ENCODE measurements around the gene GNB3.
"Not testable (repeated sequence)": the region's sequence is repeated elsewhere in the genome, so short reads cannot be mapped to it uniquely, and the experiment has no call there.

The GNB3 gene

GRCh38 chr12:6871052-6871957 lies 30.6 kb downstream of the GNB3 start:
- H3K4me3 ChIP-seq (ENCODE audit: low read depth, low read length): peak overlapping the region; percentile 97
- TF ChIP-seq CTCF (IDR thresholded peaks at IDR 0.05; ENCODE audit: control insufficient read depth, extremely low read depth, insufficient read depth): no peak
- DNase-seq (ENCODE audit: low read depth): no peak

GRCh38 chr12:6872073-6873048 lies 31.6 kb downstream of the GNB3 start:
- no peak for DNase-seq (ENCODE audit: low read depth)
- TF ChIP-seq CTCF (IDR thresholded peaks at IDR 0.05; ENCODE audit: control insufficient read depth, extremely low read depth, insufficient read depth): peak; percentile 99
- H3K4me3 ChIP-seq (ENCODE audit: low read depth, low read length): peak overlapping the region; percentile 97

- no peak for TF ChIP-seq CTCF (IDR thresholded peaks at IDR 0.05; ENCODE audit: control insufficient read depth, extremely low read depth, insufficient read depth)
- peak; percentile 79 for DNase-seq (ENCODE audit: low read depth)
- H3K4me3 ChIP-seq (ENCODE audit: low read depth, low read length): peak within 1 kb of the TSS; percentile 97
Observed at GRCh38 chr12:6873094-6874014, 32.6 kb downstream of the GNB3 start, which contains the start of gene SPSB2. SPSB2 (minus strand) TSS chr12:6873303; CDS start chr12:6872901, 402 bp downstream.

GRCh38 chr12:6874015-6874368 lies 33.3 kb downstream of the GNB3 start:
- H3K4me3 ChIP-seq (ENCODE audit: low read depth, low read length): peak overlapping the region; percentile 97

GRCh38 chr12:6879824-6880223 lies 39.1 kb downstream of the GNB3 start:
- H3K4me3 ChIP-seq (ENCODE audit: low read depth, low read length); DNase-seq (ENCODE audit: low read depth): not testable (repeated sequence)

More at GRCh38 chr12:6874015-6874368, 33.3 kb downstream of the GNB3 start:
- DNase-seq (ENCODE audit: low read depth): not testable (repeated sequence)

GRCh38 chr12:6883252-6883651 lies 42.5 kb downstream of the GNB3 start:
- DNase-seq (ENCODE audit: low read depth): no peak
- no peak overlapping the region for H3K4me3 ChIP-seq (ENCODE audit: low read depth, low read length)
- TF ChIP-seq CTCF (IDR thresholded peaks at IDR 0.05; ENCODE audit: control insufficient read depth, extremely low read depth, insufficient read depth): no peak

- H3K4me3 ChIP-seq (ENCODE audit: low read depth, low read length): no peak overlapping the region
- no peak for TF ChIP-seq CTCF (IDR thresholded peaks at IDR 0.05; ENCODE audit: control insufficient read depth, extremely low read depth, insufficient read depth)
- no peak for DNase-seq (ENCODE audit: low read depth)
Observed at GRCh38 chr12:6883683-6884082, 43.0 kb downstream of the GNB3 start.
